A673 (cell line): ENCODE measurements around the gene SPEF2. TPM values are rescaled to one million over a fixed set of nuclear protein-coding genes. Genes with fewer than 3 reads are reported as not detected.

Experiments used
- BruUV-seq: library from RNA; stranded (reverse); fragments of 400-500 nt; replicated peaks from 2 replicates; lab custom pipeline; 2021; lab: Mats Ljungman, UMichigan
- CTCF ChIA-PET: fragments of 300-600 bp; sonication (Branson Sonifier 250); formaldehyde crosslinking; loops from one replicate; lab custom pipeline; 2022; ENCODE audit warnings: antibody characterized with exemption; lab: Charles Lee
- POLR2A ChIA-PET: fragments of 300-600 bp; sonication (Branson Sonifier 250); formaldehyde crosslinking; loops from one replicate; lab custom pipeline; 2022; ENCODE audit warnings: antibody characterized with exemption; ENCODE audit not compliant: low non-redundant PET; lab: Charles Lee
- DNase-seq: peaks from one replicate; pipeline ENCODE4 v3.0.0-alpha.2; 2015; ENCODE audit warnings: low spot score
- H3K27ac ChIP-seq: fragments of 200-600 bp; sonication (generic); 2 replicates; pipeline ENCODE4 v1.5.1; 2016; ENCODE audit warnings: mixed run types, low read depth, mild to moderate bottlenecking, mixed read lengths, antibody characterized with exemption, low read length; ENCODE audit not compliant: poor library complexity, severe bottlenecking
- H3K27me3 ChIP-seq: fragments of 200-600 bp; sonication (generic); replicated peaks from 2 replicates; pipeline ENCODE4 v1.6.1; 2017; ENCODE audit warnings: mixed run types, low read depth, mild to moderate bottlenecking, mixed read lengths, antibody characterized with exemption, low read length; ENCODE audit not compliant: insufficient read depth, poor library complexity
- H3K36me3 ChIP-seq: fragments of 200-600 bp; sonication (generic); 2 replicates; pipeline ENCODE4 v1.6.1; 2016; ENCODE audit warnings: mixed run types, mild to moderate bottlenecking, mixed read lengths, antibody characterized with exemption, low read length; ENCODE audit not compliant: insufficient read depth, poor library complexity, severe bottlenecking
- H3K4me1 ChIP-seq: fragments of 200-600 bp; sonication (generic); 2 replicates; pipeline ENCODE4 v1.6.1; 2017; ENCODE audit warnings: mixed run types, mild to moderate bottlenecking, mixed read lengths, antibody characterized with exemption, low read length; ENCODE audit not compliant: insufficient read depth, poor library complexity, severe bottlenecking
- H3K4me3 ChIP-seq: fragments of 200-600 bp; sonication (generic); 2 replicates; pipeline ENCODE4 v1.5.1; 2016; ENCODE audit warnings: low read depth, mixed run types, mild to moderate bottlenecking, mixed read lengths, low read length; ENCODE audit not compliant: poor library complexity, severe bottlenecking
- H3K9me3 ChIP-seq: fragments of 200-600 bp; sonication (generic); 2 replicates; pipeline ENCODE4 v1.6.1; 2016; ENCODE audit warnings: mixed run types, low read depth, mild to moderate bottlenecking, mixed read lengths, antibody characterized with exemption, low read length; ENCODE audit not compliant: poor library complexity, severe bottlenecking
- EZH2 ChIP-seq: fragments of 200-600 bp; sonication (generic); IDR thresholded peaks from 2 replicates; pipeline ENCODE4 v1.6.1; 2017; ENCODE audit warnings: borderline replicate concordance, low read depth, mild to moderate bottlenecking, mixed read lengths, antibody characterized with exemption, low read length; ENCODE audit not compliant: poor library complexity, severe bottlenecking
- intact Hi-C: fragments of 100-400 bp; cut with micrococcal nuclease; formaldehyde crosslinking; loops from one replicate; pipeline ENCODE4 v1.10.0; 2022; ENCODE audit not compliant: unreplicated experiment
- total RNA-seq: library from RNA; stranded (reverse); gene quantifications from 2 replicates; pipeline ENCODE4 v1.2.3, GENCODE V29; 2021
- TF ChIP-seq, protein P1 (sequence below): fragments of 300-800, 200-600 bp; sonication (generic); conservative IDR thresholded peaks from 2 replicates; pipeline ENCODE4 v1.5.1; 2017; ENCODE audit warnings: low read depth, mild to moderate bottlenecking, antibody characterized with exemption, low read length, moderate library complexity, mixed read lengths

SPEF2 gene
- total RNA-seq, 1 experiment from 2014 or later = 1.5 TPM

DNA sequence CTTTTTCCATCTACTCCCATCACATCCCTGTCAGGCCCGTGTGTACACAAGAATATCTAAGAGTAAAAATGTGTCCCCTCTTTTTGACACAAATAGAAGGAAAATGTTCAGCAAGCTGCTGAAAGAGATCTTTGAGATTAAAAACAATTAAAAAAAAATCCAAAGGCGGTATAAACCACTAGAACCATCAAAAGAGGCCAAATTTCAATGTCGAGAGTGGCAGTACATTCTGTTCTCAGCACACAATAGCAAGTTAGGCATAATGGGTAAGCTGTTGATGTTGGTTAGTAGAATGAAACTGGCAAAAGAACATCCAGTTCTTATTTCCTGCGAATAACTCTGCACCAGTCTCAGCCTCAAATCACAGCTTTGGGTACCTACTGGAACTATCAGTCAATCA lies 143.9 kb downstream of the SPEF2 start:
- no peaks in the 10 kb centered on the region for H3K4me1 ChIP-seq
- ChIA-PET POLR2A (no interaction called here), CTCF (no interaction called here)
- no peaks in the 10 kb centered on the region for H3K36me3 ChIP-seq
- TF ChIP-seq, protein P1, sequence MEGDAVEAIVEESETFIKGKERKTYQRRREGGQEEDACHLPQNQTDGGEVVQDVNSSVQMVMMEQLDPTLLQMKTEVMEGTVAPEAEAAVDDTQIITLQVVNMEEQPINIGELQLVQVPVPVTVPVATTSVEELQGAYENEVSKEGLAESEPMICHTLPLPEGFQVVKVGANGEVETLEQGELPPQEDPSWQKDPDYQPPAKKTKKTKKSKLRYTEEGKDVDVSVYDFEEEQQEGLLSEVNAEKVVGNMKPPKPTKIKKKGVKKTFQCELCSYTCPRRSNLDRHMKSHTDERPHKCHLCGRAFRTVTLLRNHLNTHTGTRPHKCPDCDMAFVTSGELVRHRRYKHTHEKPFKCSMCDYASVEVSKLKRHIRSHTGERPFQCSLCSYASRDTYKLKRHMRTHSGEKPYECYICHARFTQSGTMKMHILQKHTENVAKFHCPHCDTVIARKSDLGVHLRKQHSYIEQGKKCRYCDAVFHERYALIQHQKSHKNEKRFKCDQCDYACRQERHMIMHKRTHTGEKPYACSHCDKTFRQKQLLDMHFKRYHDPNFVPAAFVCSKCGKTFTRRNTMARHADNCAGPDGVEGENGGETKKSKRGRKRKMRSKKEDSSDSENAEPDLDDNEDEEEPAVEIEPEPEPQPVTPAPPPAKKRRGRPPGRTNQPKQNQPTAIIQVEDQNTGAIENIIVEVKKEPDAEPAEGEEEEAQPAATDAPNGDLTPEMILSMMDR = no peak
- no peak for TF ChIP-seq EZH2
- H3K27ac ChIP-seq = no peak overlapping the region
- H3K27me3 ChIP-seq = no peaks in the 10 kb centered on the region
- no peak overlapping the region for H3K4me3 ChIP-seq
- no TSS peak for BruUV-seq
- intact Hi-C loops = no loop called here
- H3K9me3 ChIP-seq = no peaks in the 10 kb centered on the region
- DNase-seq = no peak

DNA sequence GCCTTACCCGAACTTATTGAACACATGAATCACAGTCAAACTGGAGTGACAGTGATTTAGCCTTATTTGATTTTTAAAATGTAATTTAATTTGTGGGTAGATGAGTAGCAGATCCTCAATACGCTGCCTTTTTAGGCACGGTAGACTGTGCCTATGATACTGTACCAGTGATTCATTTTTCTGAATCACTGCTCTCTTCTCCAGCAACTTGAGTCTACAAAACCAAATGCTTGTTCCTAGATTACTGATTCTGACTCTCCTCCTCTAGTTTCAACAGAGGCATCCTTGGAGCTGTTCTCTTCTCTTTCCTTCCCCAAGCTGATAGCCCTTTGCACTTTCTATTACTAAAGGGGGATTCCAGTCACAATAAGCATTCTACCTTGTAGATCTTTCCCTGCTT lies 144.7 kb downstream of the SPEF2 start:
- POLR2A ChIA-PET = no interaction called here
- Histone ChIP-seq H3K27ac (no peak overlapping the region), H3K4me3 (no peak overlapping the region), H3K4me1 (no peaks in the 10 kb centered on the region), H3K27me3 (no peaks in the 10 kb centered on the region), H3K9me3 (no peaks in the 10 kb centered on the region), H3K36me3 (no peaks in the 10 kb centered on the region)
- intact Hi-C loops = no loop called here
- DNase-seq = no peak
- BruUV-seq = no TSS peak
- TF ChIP-seq, protein P1 = no peak
- TF ChIP-seq EZH2 = no peak
- CTCF ChIA-PET = no interaction called here

DNA sequence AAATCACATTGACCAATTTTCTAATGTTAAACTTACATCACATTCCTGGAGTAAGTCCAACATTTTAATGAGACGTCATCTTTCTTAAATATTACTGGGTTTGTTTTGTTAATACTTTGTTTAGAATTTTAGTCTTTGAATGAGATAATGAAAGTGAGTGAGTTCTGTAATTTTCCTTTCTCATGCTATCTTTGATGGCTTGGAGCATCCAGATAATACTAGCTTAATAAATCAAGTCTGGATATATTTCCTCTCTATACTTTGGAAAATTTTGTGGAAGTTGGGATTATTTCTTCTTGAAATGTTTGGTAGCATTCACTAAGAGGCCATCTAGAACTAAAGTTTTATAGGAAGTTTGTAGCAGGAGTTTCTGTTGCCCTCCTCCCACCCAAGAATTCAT lies 148.3 kb downstream of the SPEF2 start:
- Histone ChIP-seq H3K27me3 (no peaks in the 10 kb centered on the region), H3K4me1 (no peaks in the 10 kb centered on the region), H3K27ac (no peak overlapping the region), H3K9me3 (no peaks in the 10 kb centered on the region), H3K4me3 (no peak overlapping the region), H3K36me3 (no peaks in the 10 kb centered on the region)
- TF ChIP-seq, protein P1 = no peak
- no peak for TF ChIP-seq EZH2
- no TSS peak for BruUV-seq
- CTCF ChIA-PET = no interaction called here
- intact Hi-C loops = no loop called here
- POLR2A ChIA-PET = no interaction called here
- no peak for DNase-seq
